Omental fat pad (tissue), 4 donors: ENCODE data around the gene PRR14. TPM values are rescaled to one million over a fixed set of nuclear protein-coding genes. Genes with fewer than 3 reads are reported as not detected.
A peak's percentile ranks its signal among the peaks of the same experiment; 100 is the strongest.

ENCODE experiments used
- ATAC-seq: fragments of 150-250 bp; one replicate; pipeline ENCODE4 v1.9.1; 2016; ENCODE audit warnings: mild to moderate bottlenecking, moderate library complexity; ENCODE audit not compliant: low FRiP score
- DNase-seq: peaks from one replicate; pipeline ENCODE4 v3.0.0-alpha.2; 2019; ENCODE audit warnings: low spot score
- total RNA-seq, 4 donors: library from RNA; depleted of rRNA; stranded (reverse); fragments of >200 nt; gene quantifications; one replicate each; pipeline ENCODE4 v1.1.0, GENCODE V29; 2016
- TF ChIP-seq, protein P1 (sequence below), 3 donors: fragments of 450-650 bp; IDR thresholded peaks; one replicate each; pipeline ENCODE4 v1.5.1; 2016 to 2017; ENCODE audit warnings: antibody characterized with exemption in 3 of 3, mild to moderate bottlenecking in 3 of 3, moderate library complexity in 2 of 3

PRR14 gene
- total RNA-seq, 4 donors from 2014 or later = 12.7 to 50.4 (median 17.6) TPM

GRCh38 chr16:30647274-30647571 is 3.5 kb upstream of the PRR14 start:
- DNase-seq = no peak
- TF ChIP-seq, protein P1, sequence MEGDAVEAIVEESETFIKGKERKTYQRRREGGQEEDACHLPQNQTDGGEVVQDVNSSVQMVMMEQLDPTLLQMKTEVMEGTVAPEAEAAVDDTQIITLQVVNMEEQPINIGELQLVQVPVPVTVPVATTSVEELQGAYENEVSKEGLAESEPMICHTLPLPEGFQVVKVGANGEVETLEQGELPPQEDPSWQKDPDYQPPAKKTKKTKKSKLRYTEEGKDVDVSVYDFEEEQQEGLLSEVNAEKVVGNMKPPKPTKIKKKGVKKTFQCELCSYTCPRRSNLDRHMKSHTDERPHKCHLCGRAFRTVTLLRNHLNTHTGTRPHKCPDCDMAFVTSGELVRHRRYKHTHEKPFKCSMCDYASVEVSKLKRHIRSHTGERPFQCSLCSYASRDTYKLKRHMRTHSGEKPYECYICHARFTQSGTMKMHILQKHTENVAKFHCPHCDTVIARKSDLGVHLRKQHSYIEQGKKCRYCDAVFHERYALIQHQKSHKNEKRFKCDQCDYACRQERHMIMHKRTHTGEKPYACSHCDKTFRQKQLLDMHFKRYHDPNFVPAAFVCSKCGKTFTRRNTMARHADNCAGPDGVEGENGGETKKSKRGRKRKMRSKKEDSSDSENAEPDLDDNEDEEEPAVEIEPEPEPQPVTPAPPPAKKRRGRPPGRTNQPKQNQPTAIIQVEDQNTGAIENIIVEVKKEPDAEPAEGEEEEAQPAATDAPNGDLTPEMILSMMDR (IDR thresholded peaks at IDR 0.05) = no peak
- no peak for ATAC-seq

DNA sequence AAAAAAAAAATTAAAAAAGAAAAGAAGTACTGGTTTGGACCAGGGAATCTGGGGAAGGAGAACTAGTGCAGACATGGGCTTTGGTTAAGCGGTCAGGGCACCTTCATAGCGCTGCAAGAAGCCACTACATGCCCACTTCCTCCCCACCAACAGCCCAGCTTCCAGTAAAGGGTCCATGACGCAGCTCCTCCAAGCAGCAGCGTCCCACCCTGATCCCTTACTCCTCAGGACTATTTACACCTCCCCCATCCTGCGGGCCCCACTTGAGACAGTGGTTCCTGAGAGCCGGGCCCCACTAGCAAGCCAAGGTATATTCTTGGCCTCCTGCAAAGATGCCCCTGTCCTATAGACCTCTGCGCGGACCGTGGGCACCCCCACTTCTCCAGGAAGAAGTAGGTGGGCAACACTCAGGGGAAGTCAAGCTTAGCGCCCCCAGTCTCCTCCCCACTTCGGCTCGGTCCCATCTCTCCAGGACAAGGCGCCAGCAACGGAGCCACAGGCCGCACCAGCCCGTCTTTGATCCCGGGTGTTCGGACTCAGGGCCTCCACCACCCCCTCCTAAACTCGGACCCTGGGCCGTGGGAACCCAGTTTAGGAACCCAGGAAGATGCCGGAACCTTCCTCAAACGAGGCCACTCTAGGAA is 913 bp upstream of the PRR14 start:
- TF ChIP-seq, protein P1 (IDR thresholded peaks at IDR 0.05) = no peak
- ATAC-seq (no peak), DNase-seq (no peak)

GRCh38 chr16:30651124-30652004 is 604 bp downstream of the PRR14 start:
- TF ChIP-seq, protein P1 (IDR thresholded peaks at IDR 0.05) = peak in 1 of 3 donors; percentile 45
- DNase-seq = peak; percentile 34
- ATAC-seq = peak; percentile 64

- ATAC-seq (no peak), DNase-seq (no peak)
- TF ChIP-seq, protein P1 (IDR thresholded peaks at IDR 0.05) = no peak
Measured at GRCh38 chr16:30652005-30652296, 1.2 kb downstream of the PRR14 start.

DNA sequence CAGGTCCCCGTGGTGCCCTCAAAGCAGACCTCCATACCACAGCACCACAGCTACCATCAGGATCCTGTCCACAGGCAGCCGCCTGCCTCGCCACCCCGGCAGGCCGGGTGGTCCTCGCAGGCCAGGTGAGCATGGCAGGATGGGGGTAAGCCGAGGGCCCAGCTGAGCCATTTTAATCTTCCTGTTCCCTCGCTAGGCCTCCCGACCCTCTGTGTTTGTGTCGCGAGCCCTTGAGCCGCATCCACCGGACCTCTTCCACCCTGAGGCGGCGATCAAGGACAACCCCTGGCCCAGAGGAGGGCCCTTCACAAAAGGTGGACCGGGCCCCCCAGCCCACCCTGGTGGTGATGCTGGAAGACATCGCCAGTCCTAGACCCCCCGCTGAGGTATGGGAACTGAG is 2.0 kb downstream of the PRR14 start:
- TF ChIP-seq, protein P1 (IDR thresholded peaks at IDR 0.05) = no peak
- ATAC-seq = no peak

GRCh38 chr16:30654856-30655255 is 4.1 kb downstream of the PRR14 start:
- TF ChIP-seq, protein P1 (IDR thresholded peaks at IDR 0.05) = no peak
- DNase-seq (no peak), ATAC-seq (no peak)

More for the DNA sequence above, 2.0 kb downstream of the PRR14 start:
- no peak for DNase-seq
